HG03159 (cell line): ENCODE data around the gene MRPL51.
"Not testable (repeated sequence)": the region's sequence is repeated elsewhere in the genome, so short reads cannot be mapped to it uniquely, and the experiment has no call there.

ENCODE experiments used
- ATAC-seq: cut with Tn5 transposase; IDR thresholded peaks from one replicate; pipeline ENCODE4 v1.9.1; 2021; ENCODE audit warnings: mild to moderate bottlenecking, moderate library complexity; ENCODE audit not compliant: unreplicated experiment

MRPL51 gene

DNA sequence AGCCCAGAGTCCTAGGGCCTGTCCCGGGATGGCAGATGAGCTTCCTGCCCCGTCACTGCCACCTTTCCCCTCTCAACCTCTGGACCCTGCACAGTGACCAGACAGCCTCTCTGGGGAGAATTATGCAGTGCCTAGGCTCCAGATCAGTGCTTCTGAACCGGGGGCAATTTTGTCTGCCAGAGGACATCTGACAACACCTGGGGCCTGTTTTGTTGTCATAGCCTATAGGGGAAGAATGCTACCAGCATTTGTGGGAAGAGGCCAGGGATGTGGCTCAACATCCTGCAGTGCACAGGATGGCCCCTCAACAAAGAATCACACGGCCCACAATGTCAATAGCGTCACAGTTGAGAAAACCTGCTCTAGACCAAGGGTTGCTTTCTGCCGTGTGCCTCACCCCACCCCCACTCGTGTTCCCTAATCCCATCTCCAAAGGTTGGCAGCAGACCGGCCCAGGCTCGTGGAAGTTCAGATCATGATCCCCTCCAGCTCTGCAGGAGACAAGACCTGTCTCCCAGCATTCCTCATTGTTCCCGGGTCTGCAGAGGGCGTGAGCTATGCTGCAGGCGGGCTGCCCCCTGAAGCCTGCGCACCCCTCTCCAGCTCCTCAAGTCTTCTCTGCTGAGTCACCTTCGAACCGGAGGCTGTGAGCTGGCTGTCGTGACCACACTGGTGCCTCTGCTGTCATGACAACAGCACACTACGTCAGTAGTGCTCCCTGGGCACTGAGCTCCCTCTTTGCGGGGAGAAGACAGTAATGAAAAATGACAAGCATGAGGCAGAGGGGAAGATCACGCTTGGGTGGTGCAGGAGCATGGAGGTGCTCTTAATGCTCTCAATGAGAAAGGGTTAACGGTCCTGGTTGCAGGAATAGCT is 39.2 kb upstream of the MRPL51 start:
- ATAC-seq, result no peak

DNA sequence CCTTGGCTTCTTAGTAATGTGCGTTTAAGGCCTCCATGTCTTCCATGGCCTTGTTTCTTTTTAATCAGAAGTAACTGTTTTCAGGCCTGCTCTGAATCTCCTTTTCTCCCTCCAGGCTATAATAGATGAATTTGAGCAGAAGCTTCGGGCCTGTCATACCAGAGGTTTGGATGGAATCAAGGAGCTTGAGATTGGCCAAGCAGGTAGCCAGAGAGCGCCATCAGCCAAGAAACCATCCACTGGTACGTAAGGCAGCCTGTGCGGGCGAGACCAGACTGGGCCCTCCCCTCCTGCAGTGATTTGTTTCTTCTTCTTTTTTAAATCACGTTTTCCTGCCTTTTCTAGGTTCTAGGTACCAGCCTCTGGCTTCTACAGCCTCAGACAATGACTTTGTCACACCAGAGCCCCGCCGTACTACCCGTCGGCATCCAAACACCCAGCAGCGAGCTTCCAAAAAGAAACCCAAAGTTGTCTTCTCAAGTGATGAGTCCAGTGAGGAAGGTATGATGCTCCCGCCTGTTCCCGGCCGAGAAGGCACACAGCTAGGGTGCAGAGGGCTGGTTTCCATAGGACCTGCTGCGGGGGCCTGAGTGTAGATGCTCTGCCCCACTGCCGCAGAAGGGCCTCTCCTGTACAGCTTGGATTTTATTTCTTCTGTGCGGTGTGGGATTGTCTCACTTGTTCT is 37.7 kb upstream of the MRPL51 start:
- ATAC-seq, result no peak

DNA sequence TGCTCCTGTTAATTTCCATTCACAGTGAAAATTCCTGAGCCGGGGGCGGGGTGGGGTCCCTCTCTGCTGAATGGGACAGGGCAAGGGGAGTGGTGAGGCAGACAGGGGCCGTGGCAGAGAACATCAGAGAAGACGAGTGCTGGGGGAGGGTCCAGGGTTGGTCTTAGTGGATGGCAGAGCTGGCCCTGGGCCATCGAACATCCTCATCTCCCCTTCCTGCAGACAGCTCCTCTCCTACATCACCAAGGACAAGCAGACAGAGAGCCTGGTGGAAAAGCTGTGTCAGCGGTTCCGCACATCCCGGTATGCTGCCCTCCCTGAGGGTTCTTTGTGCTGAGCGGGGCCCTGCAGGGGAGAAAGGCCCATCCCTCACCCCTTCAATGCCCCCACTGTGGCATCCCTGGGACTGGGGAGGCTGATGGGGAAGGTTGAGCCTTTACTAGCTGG is 36.3 kb upstream of the MRPL51 start:
- no peak for ATAC-seq

DNA sequence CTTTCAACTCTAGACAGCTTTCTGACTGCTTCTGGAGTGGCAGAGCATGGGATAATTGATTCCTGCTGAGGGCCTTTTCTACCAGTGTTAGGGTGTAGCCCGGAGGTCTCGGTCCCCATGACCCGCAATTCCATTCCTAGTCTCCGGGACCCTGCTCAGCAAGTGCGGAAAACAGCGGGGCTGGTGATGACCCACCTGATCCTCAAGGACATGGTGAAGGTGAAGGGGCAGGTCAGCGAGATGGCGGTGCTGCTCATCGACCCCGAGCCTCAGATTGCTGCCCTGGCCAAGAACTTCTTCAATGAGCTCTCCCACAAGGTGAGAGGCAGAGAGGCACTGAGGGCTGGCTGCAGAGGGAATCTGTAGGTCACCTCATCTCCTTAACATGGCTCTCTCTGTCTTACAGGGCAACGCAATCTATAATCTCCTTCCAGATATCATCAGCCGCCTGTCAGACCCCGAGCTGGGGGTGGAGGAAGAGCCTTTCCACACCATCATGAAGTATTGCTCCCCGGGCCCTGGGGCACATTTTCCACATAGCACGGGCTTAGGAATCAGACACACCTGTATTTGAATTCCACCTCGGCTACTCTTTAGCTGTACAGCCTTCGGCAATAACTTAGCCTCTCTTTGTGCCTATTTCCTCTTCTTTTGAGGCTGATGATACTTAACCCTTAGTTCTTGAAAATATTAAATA is 35.6 kb upstream of the MRPL51 start:
- no peak for ATAC-seq

DNA sequence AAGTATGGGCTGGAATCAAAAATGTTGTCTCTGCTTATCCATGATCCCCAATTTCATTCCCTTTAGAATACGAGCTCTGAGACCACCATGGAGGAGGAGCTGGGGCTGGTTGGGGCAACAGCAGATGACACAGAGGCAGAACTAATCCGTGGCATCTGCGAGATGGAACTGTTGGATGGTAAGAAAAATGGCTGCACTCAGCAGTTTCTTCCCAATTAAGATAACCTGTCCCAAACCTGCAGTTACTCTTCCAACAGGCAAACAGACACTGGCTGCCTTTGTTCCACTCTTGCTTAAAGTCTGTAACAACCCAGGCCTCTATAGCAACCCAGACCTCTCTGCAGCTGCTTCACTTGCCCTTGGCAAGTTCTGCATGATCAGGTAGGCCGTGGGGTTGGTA is 34.6 kb upstream of the MRPL51 start:
- ATAC-seq, result no peak

DNA sequence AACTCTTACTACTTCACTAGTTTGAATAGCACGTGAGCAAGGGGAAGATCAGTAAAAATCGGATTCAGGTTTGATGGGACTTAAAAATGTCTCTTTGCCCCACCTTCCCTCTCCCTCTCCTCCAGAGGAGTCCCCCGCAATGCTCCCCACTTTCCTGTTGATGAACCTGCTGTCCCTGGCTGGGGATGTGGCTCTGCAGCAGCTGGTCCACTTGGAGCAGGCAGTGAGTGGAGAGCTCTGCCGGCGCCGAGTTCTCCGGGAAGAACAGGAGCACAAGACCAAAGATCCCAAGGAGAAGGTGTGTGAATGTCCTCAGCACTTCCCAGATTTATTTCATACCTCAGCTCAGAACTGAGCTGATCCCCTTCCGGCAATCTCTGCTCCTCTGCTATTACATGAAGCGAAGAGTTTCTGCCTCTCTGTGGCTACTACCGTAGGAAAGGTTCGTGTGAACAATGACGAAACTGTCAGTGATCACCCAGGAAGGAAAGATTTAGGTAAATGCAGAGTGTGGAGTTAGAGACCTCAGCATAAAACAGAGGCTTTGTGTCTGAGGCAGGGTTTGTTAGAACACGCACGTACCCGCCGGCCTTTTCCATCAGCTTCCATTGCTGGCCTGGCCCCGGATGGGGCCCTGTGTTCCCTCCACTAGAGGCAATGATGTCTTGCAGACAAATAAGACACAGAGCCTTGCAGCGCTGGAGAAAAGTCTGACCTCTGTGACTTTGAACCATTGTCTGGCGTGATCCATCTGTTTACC is 33.9 kb upstream of the MRPL51 start:
- ATAC-seq, result no peak

DNA sequence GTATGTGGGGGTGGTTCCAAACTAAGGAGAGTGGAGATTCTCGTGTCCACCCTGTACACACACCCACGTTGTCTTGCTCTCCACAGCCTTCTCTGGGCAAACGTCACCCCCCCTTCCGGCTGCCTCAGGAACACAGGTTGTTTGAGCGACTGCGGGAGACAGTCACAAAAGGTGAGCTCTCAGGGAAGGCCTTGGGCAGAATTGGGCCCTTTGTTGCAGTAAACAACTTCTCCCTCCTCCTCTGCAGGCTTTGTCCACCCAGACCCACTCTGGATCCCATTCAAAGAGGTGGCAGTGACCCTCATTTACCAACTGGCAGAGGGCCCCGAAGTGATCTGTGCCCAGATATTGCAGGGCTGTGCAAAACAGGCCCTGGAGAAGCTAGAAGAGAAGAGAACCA is 33.1 kb upstream of the MRPL51 start:
- no peak for ATAC-seq

DNA sequence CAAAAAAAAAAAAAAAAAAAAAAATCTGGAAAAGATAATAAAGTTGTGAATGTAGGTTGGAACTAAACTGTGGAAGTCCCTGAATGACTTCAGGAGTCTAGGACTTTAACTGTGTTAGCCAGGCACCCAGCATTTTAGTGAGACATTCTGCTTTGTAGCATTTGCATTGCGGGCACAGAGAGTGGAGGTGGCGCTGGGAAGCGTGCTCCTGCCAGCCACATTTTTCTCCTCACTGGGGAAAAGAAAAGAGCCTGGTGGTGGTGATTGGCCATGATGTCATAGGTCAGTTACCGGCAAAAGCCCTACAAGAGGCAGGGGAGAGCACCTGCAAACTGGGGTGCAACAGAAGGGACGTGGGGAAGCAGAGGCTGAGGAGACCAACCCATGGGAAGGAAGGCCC is 31.6 kb upstream of the MRPL51 start:
- ATAC-seq, result no peak

DNA sequence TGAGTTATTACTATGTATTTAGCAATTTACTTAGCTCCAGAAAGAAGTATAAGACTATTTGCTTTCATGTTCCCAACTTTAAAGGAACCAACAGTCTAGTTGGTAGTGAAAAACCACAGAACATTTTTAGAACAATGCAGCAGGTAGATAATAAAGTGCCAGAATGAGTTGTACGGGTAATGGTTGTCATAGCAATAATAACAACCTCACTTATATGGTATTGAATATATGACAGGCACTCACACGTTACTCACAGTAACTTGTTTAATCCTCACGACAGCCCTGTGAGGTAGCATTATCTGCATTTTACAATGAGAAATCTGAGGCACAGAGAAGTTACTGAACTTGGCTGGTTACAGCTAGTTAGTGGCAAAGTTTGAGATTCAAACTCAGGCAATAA is 30.6 kb upstream of the MRPL51 start:
- no peak for ATAC-seq

DNA sequence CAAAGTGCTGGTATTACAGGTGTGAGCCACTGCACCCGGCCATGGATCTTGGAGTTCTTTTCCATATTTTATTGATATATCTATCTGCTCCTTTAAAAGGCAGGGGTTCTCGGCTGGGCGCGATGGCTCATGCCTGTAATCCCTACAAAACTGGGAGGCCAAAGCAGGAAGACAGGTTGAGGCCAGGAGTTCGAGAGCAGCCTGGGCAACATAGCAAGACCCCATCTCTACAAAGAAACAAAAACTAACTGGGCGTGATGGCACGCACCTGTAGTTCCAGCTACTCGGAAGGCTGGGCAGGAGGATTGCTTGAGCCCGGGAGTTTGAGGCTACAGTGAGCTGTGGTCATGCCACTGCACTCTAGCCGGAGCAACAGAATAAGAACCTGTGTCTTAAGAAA is 29.1 kb upstream of the MRPL51 start:
- no peak for ATAC-seq

DNA sequence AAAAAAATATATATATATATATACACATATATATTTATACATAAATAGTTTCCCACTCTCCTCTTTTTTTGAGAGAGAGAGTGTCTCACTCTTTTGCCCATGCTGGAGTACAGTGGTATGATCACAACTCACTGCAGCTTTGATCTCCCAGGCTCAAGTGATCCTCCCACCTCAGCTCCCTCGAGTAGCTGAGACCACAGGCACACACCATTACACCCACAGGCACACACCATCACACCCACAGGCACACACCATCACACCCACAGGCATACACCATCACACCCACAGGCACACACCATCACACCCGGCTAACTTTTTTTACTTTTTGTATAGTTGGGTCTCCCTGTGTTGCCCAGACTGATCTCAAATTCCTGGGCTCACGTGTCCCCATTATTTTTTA is 27.1 kb upstream of the MRPL51 start:
- ATAC-seq, result no peak

DNA sequence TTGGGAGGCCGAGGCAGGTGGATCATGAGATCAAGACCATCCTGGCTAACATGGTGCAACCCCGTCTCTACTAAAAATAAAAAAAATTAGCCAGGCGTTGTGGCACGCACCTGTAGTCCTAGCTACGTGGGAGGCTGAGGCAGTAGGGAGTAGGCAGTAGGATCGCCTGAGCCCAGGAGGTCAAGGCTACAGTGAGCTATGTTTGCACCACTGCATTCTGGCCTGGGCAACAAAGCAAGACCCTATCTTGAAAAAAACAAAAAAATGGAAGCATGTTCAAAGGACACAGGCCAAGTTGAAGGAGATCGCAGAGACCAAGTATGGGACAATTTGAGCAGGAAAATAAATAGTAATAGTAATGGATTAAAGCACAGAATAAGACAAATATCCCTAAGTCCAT is 15.0 kb upstream of the MRPL51 start:
- no peak for ATAC-seq

DNA sequence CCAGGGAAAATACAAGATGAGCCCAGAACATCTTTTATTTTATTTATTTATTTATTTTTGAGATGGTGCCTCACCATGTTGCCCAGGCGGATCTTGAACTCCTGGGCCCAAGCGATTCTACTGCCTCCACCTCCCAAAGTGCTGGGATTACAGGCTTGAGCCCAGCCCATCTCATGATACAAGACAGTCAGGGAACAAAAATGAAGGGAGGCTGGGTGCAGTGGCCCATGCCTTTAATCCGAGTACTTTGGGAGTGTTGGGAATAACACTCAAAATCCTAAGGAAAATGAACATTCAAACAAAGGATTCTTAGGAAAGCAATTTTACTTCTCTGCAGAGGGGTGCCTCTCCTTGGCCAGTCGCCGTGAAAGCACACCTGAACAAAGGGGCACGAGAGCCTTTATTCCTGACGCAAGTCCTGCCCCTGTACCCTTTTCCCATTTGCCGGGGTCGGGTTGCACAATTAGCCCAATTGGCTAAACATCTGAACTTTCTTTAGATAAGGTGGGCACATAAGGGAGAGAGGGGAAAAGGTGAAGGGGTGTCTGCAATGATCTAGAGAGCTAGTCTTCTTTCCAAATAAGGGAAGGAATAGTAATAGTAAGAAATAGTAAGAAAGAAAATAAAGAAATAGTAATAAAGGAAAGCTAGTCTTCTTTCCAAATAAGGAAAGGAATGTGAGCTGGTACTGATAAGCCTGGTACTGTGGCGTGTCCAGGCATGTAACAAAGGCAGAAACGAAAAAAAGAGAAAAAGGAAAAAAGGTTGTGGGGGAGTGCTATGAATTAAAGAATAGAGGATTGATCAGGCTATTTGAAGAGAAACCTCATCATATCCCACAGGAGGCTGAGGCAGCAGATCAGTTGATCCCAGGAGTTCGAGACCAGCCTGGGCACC is 14.3 kb upstream of the MRPL51 start:
- no peak for ATAC-seq

DNA sequence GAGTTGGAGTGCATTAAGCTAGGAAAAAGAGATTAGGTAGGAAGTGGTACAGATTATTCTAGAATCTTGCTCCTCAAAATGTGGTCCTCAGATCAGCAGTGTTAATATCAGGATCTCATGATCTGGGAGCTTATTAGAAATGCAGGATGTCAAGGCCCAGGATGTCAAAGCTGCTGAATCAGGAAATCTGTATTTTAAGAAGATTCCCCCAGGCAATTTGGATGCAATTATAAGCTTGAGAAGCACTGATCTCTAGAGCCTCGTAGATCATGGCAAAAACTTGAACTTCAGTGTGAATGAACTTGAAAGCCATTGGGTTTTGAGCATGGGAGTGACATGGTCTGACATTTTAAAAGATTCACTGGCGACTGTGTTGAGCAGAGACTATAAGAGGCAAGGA is 7.4 kb upstream of the MRPL51 start:
- ATAC-seq, result no peak

DNA sequence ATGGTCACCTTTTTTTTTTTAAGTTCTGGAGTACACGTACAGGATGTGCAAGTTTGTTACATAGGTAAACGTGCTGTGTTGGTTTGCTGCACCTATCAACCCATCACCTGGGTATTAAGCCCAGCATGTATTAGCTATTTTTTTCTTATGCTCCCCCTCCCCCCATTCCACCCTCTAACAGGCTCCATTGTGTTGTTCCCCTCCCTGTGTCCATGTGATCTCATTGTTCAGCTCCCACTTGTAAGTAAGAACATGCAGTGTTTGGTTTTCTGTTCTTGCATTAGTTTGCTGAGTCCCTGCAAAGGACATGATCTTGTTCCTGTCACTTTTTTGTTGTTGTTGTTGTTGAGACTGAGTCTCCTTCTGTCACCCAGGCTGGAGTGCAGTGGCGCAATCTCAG is 4.2 kb upstream of the MRPL51 start:
- not testable (repeated sequence) for ATAC-seq

DNA sequence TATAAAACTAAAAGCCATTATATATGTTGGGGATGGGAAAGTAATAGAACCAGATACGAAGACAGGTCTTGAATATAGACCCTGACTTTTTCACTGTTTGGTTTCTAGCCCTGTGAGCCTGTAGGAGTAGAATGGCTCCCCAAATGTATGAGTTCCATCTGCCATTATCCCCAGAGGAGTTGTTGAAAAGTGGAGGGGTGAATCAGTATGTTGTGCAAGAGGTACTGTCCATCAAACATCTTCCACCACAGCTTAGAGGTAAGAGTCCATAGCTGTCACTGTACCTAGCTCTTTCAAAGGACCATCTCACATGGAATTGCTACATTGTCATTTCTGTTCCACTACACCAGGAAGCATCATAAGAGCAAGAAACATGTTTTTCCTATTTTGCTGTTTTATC is 1.9 kb upstream of the MRPL51 start:
- ATAC-seq, result no peak

DNA sequence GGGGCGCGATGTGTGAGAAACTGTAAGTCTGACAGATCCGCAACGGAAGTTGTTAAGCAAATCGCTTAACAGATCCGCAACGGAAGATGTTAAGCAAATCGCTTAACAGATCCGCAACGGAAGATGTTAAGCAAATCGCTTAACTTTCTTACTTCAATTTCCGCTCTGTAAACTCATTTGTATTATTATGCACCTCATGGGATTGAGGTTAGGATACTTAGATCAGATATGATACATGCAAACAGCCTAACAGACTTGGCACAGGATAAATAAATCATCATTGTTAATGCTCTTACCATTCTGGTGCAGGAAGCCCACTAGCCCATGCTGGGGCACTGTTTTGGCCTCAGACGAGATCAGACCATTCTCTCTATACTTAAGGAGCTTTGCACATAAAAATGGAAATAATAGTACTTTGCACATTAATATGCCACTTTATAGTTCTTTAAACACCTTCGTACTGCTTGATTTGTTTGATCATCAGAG is 1.2 kb upstream of the MRPL51 start:
- no peak for ATAC-seq

DNA sequence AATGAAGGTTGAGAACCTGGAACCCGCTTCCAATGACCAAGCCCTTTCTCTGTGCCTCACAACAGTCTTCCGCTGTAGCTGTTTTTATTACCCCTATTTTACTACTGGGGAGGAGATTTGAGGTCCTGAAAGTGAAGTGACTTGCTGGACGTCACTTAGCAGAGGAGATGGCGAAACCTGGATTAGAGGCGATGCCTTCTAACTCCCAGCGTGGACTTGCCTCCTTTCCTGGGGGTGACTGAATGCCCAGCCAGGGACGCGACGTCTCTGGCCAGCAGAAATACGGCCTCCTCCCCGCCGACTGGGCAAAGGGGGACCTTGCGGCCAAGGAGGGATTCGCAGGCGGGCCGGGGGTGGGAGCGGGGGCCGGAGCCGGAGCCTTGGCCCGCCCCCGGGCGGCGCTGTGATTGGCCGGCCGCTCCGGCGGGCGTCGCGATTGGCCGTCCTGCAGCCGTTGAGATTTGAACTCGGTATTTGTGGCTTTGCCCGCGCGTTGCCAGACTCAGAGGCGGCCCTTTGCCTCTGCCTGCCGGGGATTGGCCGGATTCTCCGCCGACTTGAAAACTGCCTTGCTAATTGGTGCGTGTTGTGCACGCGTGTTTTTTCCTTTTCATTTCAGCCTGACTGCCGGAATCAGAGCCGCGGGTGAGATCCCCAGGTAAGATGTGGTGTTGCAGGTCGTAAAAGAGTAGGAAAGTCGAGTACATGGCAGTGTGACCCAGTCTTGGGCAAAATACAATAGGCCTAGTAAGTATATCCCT is 615 bp upstream of the MRPL51 start, which contains the start of gene NCAPD2:
TSS of gene NCAPD2 (plus strand) at position 606 of the 761 bp plus-strand sequence. CDS start 997 bp downstream, outside the sequence.
- peak; percentile 82 for ATAC-seq

DNA sequence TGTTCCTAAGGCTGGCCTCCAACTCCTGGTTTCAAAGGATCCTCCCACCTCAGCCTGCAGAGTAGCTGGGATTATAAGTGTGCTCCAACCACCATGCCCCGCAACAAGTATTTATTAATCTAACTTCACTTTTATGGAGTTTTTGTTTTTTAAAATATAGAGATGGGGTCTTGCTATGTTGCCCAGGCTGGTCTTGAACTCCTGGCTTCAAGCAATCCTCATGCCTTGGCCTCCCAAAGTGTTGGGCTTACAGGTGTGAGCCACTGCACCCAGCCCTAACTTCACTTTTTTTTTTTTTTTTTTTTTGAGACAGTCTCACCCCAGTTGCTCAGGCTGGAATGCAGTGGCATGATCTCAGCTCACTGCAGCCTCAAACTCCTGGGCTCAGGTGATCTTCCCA is 2.4 kb downstream of the MRPL51 start:
- not testable (repeated sequence) for ATAC-seq
